Hematopoietic multipotent progenitor cell treated with erythropoietin and hydrocortisone succinate and interleukin-3 and kit ligand, for 6 days (in vitro differentiated cells): ENCODE data around the gene RHBDL3.
"Not testable (repeated sequence)": the region's sequence is repeated elsewhere in the genome, so short reads cannot be mapped to it uniquely, and the experiment has no call there.

Source experiments
- DNase-seq: peaks from one replicate; pipeline ENCODE4 v3.0.0-alpha.2; 2015

RHBDL3 gene

GRCh38 chr17:32265192-32265923 is at the start of gene RHBDL3:
Gene RHBDL3, plus strand, starts transcription at chr17:32265832. Its CDS starts 358 bp downstream, at chr17:32266190.
- DNase-seq: no peak

GRCh38 chr17:32222621-32223020 is 43.0 kb upstream of the RHBDL3 start:
- DNase-seq: no peak

GRCh38 chr17:32223703-32224102 is 41.9 kb upstream of the RHBDL3 start:
- DNase-seq: no peak

- no peak for DNase-seq
Observed at GRCh38 chr17:32226886-32227285, 38.7 kb upstream of the RHBDL3 start.

- no peak for DNase-seq
Observed at GRCh38 chr17:32227910-32228309, 37.7 kb upstream of the RHBDL3 start.

GRCh38 chr17:32235588-32235987 is 30.0 kb upstream of the RHBDL3 start:
- DNase-seq: no peak

GRCh38 chr17:32239456-32239855 is 26.2 kb upstream of the RHBDL3 start:
- DNase-seq: no peak

GRCh38 chr17:32240750-32241149 is 24.9 kb upstream of the RHBDL3 start:
- DNase-seq: peak; percentile 30

- DNase-seq: no peak
Observed at GRCh38 chr17:32241640-32242039, 24.0 kb upstream of the RHBDL3 start.

- DNase-seq: no peak
Observed at GRCh38 chr17:32249475-32249874, 16.2 kb upstream of the RHBDL3 start.

GRCh38 chr17:32253117-32253611 is 12.5 kb upstream of the RHBDL3 start:
- peak; percentile 93 for DNase-seq

- DNase-seq: no peak
Observed at GRCh38 chr17:32256012-32256700, 9.5 kb upstream of the RHBDL3 start.

- DNase-seq: no peak
Observed at GRCh38 chr17:32256701-32257019, 9.0 kb upstream of the RHBDL3 start.

GRCh38 chr17:32258383-32259140 is 7.1 kb upstream of the RHBDL3 start:
- no peak for DNase-seq

- DNase-seq: no peak
Observed at GRCh38 chr17:32259586-32259985, 6.0 kb upstream of the RHBDL3 start.

GRCh38 chr17:32261417-32261736 is 4.3 kb upstream of the RHBDL3 start:
- no peak for DNase-seq

GRCh38 chr17:32261936-32262510 is 3.6 kb upstream of the RHBDL3 start:
- DNase-seq: no peak

- not testable (repeated sequence) for DNase-seq
Observed at GRCh38 chr17:32263515-32263914, 2.1 kb upstream of the RHBDL3 start.

- DNase-seq: no peak
Observed at GRCh38 chr17:32264140-32264799, 1.4 kb upstream of the RHBDL3 start.

- no peak for DNase-seq
Observed at GRCh38 chr17:32264823-32265191, 825 bp upstream of the RHBDL3 start.

- no peak for DNase-seq
Observed at GRCh38 chr17:32266051-32266388, 388 bp downstream of the RHBDL3 start.

GRCh38 chr17:32266389-32267301 is 1.0 kb downstream of the RHBDL3 start:
- DNase-seq: no peak
